ENCODE measurements around the gene TSSC4.

Gene TSSC4

GRCh38 chr11:2375341-2375853 is 25.2 kb upstream of the TSSC4 start:
- no peak; the same call in 1 of the 2 replicates for TF ChIP-seq CTCF (IDR thresholded peaks at IDR 0.05; ENCODE audit: low read depth, low read length)
- Histone ChIP-seq H3K36me3 (peaks cover 6% of the 10 kb centered on the region; the same call in 1 of the 2 replicates), H3K27ac (no peak overlapping the region), H3K27me3 (ENCODE audit: insufficient read depth, low read depth, severe bottlenecking) (no peaks in the 10 kb centered on the region), H3K9me3 (ENCODE audit: severe bottlenecking) (no peaks in the 10 kb centered on the region), H3K4me3 (ENCODE audit: low read depth, low read length) (no peak overlapping the region)
- DNase-seq, result no peak

- Histone ChIP-seq H3K9me3 (ENCODE audit: severe bottlenecking) (no peaks in the 10 kb centered on the region), H3K36me3 (peaks cover 7% of the 10 kb centered on the region; the same call in 1 of the 2 replicates), H3K27me3 (ENCODE audit: insufficient read depth, low read depth, severe bottlenecking) (no peaks in the 10 kb centered on the region), H3K27ac (no peak overlapping the region), H3K4me3 (ENCODE audit: low read depth, low read length) (no peak overlapping the region)
- DNase-seq, result no peak
- no peak for TF ChIP-seq CTCF (IDR thresholded peaks at IDR 0.05; ENCODE audit: low read depth, low read length)
Observed at GRCh38 chr11:2375964-2376551, 24.5 kb upstream of the TSSC4 start.

- H3K36me3 ChIP-seq, result peaks cover 7% of the 10 kb centered on the region; the same call in 1 of the 2 replicates
Observed at GRCh38 chr11:2376751-2377451, 23.6 kb upstream of the TSSC4 start, which contains the start of gene CD81. TSS of gene CD81 (plus strand) at chr11:2377310. CDS start at chr11:2377550, 240 bp downstream.

GRCh38 chr11:2377511-2378443 is 22.8 kb upstream of the TSSC4 start:
- Histone ChIP-seq H3K4me3 (ENCODE audit: low read depth, low read length) (peak overlapping the region; percentile 73), H3K27me3 (ENCODE audit: insufficient read depth, low read depth, severe bottlenecking) (no peaks in the 10 kb centered on the region), H3K9me3 (ENCODE audit: severe bottlenecking) (no peaks in the 10 kb centered on the region), H3K36me3 (peaks cover 7% of the 10 kb centered on the region; the same call in 1 of the 2 replicates), H3K27ac (peak overlapping the region; percentile 76)
- TF ChIP-seq CTCF (IDR thresholded peaks at IDR 0.05; ENCODE audit: low read depth, low read length), result no peak
- DNase-seq, result peak; percentile 49

More at GRCh38 chr11:2376751-2377451, 23.6 kb upstream of the TSSC4 start, which contains the start of gene CD81:
- Histone ChIP-seq H3K27ac (peak within 1 kb of the TSS; percentile 76), H3K4me3 (ENCODE audit: low read depth, low read length) (peak within 1 kb of the TSS; percentile 73), H3K27me3 (ENCODE audit: insufficient read depth, low read depth, severe bottlenecking) (no peaks in the 10 kb centered on the region), H3K9me3 (ENCODE audit: severe bottlenecking) (no peaks in the 10 kb centered on the region)
- TF ChIP-seq CTCF (IDR thresholded peaks at IDR 0.05; ENCODE audit: low read depth, low read length), result no peak
- DNase-seq, result peak; percentile 26

GRCh38 chr11:2378527-2379210 is 21.9 kb upstream of the TSSC4 start:
- no peak for DNase-seq
- no peaks in the 10 kb centered on the region for H3K9me3 ChIP-seq (ENCODE audit: severe bottlenecking)
- no peak for TF ChIP-seq CTCF (IDR thresholded peaks at IDR 0.05; ENCODE audit: low read depth, low read length)
- no peaks in the 10 kb centered on the region for H3K27me3 ChIP-seq (ENCODE audit: insufficient read depth, low read depth, severe bottlenecking)
- H3K4me3 ChIP-seq (ENCODE audit: low read depth, low read length), result peak overlapping the region; percentile 73; the same call in 1 of the 2 replicates
- peaks cover 7% of the 10 kb centered on the region; the same call in 1 of the 2 replicates for H3K36me3 ChIP-seq
- no peak overlapping the region for H3K27ac ChIP-seq

Data from WERI-Rb-1 (cell line).